Measurements from ENCODE around the gene PAK2. TPM values are rescaled to one million over a fixed set of nuclear protein-coding genes. Genes with fewer than 3 reads are reported as not detected.
A peak's percentile ranks its signal among the peaks of the same experiment; 100 is the strongest.
"Not testable (repeated sequence)": the region's sequence is repeated elsewhere in the genome, so short reads cannot be mapped to it uniquely, and the experiment has no call there.

Gene PAK2
- total RNA-seq, 1 experiment from 2014 or later, result 53.9 TPM

GRCh38 chr3:196778755-196779154 lies 39.1 kb downstream of the PAK2 start:
- DNase-seq (ENCODE audit: low read depth), result peak; percentile 55

GRCh38 chr3:196782511-196782910 lies 42.9 kb downstream of the PAK2 start:
- no peak for DNase-seq (ENCODE audit: low read depth)

- DNase-seq (ENCODE audit: low read depth), result no peak
Observed at GRCh38 chr3:196788528-196788927, 48.9 kb downstream of the PAK2 start.

GRCh38 chr3:196789885-196790359 lies 50.3 kb downstream of the PAK2 start:
- no peak for DNase-seq (ENCODE audit: low read depth)

- no peak for DNase-seq (ENCODE audit: low read depth)
Observed at GRCh38 chr3:196790636-196791035, 51.0 kb downstream of the PAK2 start.

GRCh38 chr3:196792771-196793170 lies 53.1 kb downstream of the PAK2 start:
- DNase-seq (ENCODE audit: low read depth), result no peak

- DNase-seq (ENCODE audit: low read depth), result peak; percentile 97
Observed at GRCh38 chr3:196793246-196793645, 53.6 kb downstream of the PAK2 start.

GRCh38 chr3:196794467-196794866 lies 54.8 kb downstream of the PAK2 start:
- DNase-seq (ENCODE audit: low read depth), result no peak

GRCh38 chr3:196796317-196796716 lies 56.7 kb downstream of the PAK2 start:
- DNase-seq (ENCODE audit: low read depth), result no peak

GRCh38 chr3:196800742-196801434 lies 61.2 kb downstream of the PAK2 start:
- DNase-seq (ENCODE audit: low read depth), result no peak

- DNase-seq (ENCODE audit: low read depth), result no peak
Observed at GRCh38 chr3:196803891-196804468, 64.3 kb downstream of the PAK2 start.

- no peak for DNase-seq (ENCODE audit: low read depth)
Observed at GRCh38 chr3:196804773-196805172, 65.1 kb downstream of the PAK2 start.

GRCh38 chr3:196810963-196811581 lies 71.4 kb downstream of the PAK2 start:
- no peak for DNase-seq (ENCODE audit: low read depth)

- no peak for DNase-seq (ENCODE audit: low read depth)
Observed at GRCh38 chr3:196812853-196813252, 73.2 kb downstream of the PAK2 start.

GRCh38 chr3:196813903-196814302 lies 74.2 kb downstream of the PAK2 start:
- peak; percentile 20 for DNase-seq (ENCODE audit: low read depth)

GRCh38 chr3:196821806-196822355 lies 82.2 kb downstream of the PAK2 start:
- DNase-seq (ENCODE audit: low read depth), result no peak

GRCh38 chr3:196829651-196830050 lies 90.0 kb downstream of the PAK2 start:
- DNase-seq (ENCODE audit: low read depth), result not testable (repeated sequence)

GRCh38 chr3:196835086-196835485 lies 95.4 kb downstream of the PAK2 start:
- no peak for DNase-seq (ENCODE audit: low read depth)

- DNase-seq (ENCODE audit: low read depth), result not testable (repeated sequence)
Observed at GRCh38 chr3:196836626-196837025, 97.0 kb downstream of the PAK2 start.

GRCh38 chr3:196837819-196838420 lies 98.3 kb downstream of the PAK2 start:
- peak; percentile 49 for DNase-seq (ENCODE audit: low read depth)

- DNase-seq (ENCODE audit: low read depth), result not testable (repeated sequence)
Observed at GRCh38 chr3:196839351-196839750, 99.7 kb downstream of the PAK2 start.
